GM21717 (cell line): ENCODE data around the gene KDM1B.

ENCODE experiments used
- ATAC-seq: cut with Tn5 transposase; IDR thresholded peaks from one replicate; pipeline ENCODE4 v1.9.1; 2021; ENCODE audit warnings: mild to moderate bottlenecking, moderate library complexity; ENCODE audit not compliant: unreplicated experiment

The KDM1B gene, protein sequence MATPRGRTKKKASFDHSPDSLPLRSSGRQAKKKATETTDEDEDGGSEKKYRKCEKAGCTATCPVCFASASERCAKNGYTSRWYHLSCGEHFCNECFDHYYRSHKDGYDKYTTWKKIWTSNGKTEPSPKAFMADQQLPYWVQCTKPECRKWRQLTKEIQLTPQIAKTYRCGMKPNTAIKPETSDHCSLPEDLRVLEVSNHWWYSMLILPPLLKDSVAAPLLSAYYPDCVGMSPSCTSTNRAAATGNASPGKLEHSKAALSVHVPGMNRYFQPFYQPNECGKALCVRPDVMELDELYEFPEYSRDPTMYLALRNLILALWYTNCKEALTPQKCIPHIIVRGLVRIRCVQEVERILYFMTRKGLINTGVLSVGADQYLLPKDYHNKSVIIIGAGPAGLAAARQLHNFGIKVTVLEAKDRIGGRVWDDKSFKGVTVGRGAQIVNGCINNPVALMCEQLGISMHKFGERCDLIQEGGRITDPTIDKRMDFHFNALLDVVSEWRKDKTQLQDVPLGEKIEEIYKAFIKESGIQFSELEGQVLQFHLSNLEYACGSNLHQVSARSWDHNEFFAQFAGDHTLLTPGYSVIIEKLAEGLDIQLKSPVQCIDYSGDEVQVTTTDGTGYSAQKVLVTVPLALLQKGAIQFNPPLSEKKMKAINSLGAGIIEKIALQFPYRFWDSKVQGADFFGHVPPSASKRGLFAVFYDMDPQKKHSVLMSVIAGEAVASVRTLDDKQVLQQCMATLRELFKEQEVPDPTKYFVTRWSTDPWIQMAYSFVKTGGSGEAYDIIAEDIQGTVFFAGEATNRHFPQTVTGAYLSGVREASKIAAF

DNA sequence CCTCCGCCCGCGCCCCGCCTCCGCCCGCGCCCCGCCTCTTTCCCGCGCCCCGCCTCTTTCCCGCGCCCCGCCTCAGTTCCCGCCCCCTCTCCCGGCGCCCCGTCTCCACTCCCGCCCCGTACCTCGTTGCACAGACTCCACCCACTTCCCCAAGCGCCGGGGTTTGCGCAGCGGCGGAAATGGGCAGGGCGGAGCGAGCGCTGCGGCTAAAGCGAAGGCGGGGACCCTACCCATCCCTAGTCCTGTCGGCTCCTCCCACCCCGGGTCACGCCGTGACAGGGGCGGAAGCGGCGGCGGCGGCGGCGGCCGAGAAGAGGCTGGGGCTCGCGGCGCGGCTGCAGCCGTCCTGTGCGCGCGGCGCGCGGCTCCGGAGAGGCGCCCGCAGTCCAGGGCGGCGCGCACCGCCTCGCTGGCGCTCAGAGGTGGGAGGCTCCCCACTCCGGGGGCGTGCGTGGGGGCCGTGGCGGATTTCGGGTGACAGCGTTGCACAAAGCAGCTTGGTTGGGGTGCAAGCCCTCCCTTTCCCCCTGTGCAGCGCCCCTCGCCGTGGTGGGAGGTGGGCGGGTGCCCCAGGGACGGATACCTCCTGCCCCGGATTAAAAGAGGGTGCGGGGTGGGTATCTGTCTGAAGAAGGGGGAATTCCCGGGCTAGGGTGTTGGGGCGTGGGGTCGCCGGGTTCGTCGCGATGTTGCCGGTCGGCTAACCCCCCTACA is at the start of gene KDM1B:
KDM1B (plus strand) TSS at position 273 of the 714 bp plus-strand sequence. CDS start 4,474 bp downstream, outside the sequence.
- peak; percentile 87 for ATAC-seq

DNA sequence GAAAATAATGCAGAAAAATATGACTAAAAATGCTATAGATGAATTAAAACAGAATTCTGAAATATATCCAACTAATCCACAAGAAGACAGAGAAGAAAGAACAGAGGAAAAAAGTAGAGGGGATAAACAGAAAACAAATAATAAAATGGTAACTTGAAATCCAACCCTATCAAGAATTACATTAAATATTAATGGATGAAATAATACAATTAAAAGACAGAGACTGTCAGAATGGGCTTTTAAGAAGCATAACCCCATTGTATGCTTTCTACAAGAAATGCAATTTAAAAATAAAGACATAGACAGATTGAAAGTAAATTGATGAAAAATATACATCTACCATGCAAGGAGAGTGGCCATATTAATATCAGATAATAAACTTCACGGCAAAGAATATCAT is 48.2 kb upstream of the KDM1B start:
- ATAC-seq, result no peak

- ATAC-seq, result no peak
Measured at GRCh38 chr6:18110162-18110561, 45.1 kb upstream of the KDM1B start.

DNA sequence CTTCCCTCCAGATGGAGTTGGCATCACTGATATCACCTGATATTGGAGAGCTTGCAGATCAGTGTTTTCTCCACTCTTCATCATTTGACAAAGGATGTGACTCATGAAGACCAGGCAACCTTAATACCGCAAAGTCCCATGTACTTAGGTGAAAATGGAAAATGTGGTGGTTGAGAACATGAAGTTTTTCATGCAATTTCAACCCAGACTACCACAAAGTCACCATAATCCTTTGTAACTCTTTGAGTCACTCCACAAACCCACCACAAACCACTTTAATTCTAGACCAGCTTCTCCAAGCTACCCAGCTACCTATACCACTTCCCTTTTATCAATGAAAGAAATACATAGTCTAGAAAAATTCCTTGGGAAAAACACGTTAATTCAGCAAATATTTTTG is 39.9 kb upstream of the KDM1B start:
- no peak for ATAC-seq

DNA sequence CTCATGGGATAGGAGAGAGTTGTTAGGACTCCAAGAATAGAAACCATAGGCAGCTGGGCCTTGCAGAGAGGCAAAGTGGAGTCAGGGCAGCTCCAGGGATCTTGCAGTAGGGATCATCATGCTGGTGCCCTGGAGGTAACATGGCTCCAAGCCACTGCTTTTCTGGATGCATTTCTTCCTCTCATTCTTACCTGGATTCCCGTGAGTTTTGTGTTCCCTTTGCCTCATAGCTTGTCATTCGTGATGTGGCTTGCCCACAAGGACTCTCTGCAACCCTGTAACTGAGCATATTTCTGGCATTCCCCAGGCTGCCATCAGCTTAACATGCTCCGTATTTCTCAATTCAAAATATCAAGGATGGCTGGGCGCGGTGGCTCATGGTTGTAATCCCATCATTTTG is 38.1 kb upstream of the KDM1B start:
- no peak for ATAC-seq

GRCh38 chr6:18118330-18118729 is 36.9 kb upstream of the KDM1B start:
- no peak for ATAC-seq

DNA sequence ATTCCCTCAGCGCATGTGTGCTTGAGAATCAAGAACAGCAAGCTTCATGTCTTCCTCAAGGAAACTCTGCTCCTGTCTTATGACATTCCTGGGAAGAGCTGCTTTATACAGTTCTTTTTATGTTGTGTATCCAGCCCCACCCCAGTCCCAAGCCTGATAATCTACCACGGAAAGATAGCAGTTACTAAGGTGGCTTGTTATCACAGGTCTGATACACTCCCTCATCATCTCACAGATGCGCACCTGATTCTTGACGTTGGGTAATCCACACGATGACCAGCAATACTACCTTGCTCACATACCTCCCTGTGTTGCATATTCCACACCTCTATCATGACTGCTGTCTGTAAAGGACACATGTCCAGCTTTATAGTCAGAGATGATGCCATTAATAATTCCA is 36.0 kb upstream of the KDM1B start:
- no peak for ATAC-seq

- no peak for ATAC-seq
Measured at GRCh38 chr6:18121580-18122127, 33.6 kb upstream of the KDM1B start.

GRCh38 chr6:18122128-18123093 is 32.8 kb upstream of the KDM1B start, which contains the start of gene NHLRC1:
NHLRC1 (minus strand) TSS chr6:18122677; CDS start chr6:18122606, 71 bp downstream.
- ATAC-seq, result peak; percentile 97

DNA sequence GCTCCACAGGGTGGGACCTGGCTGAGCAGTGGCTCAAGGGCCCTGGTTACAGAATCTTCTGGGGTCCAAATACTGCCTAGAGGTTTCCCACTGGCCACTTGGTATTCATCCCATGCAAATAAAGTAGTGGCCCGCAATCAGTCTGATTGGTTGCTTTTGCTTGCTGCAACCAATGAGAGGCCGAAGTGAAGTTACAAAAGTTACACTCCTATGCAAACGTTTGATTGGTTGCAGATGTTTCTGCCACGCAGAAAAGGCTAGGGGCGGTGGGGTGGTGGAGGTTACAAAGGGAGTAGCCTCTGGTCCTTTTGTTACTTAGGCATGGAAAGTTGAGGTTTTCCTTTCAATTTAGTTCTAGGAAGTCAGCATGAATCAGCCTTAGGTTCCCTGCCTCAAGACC is 29.1 kb upstream of the KDM1B start:
- ATAC-seq, result no peak

- ATAC-seq, result no peak
Measured at GRCh38 chr6:18132346-18132745, 22.9 kb upstream of the KDM1B start.

GRCh38 chr6:18135171-18135570 is 20.1 kb upstream of the KDM1B start:
- no peak for ATAC-seq

DNA sequence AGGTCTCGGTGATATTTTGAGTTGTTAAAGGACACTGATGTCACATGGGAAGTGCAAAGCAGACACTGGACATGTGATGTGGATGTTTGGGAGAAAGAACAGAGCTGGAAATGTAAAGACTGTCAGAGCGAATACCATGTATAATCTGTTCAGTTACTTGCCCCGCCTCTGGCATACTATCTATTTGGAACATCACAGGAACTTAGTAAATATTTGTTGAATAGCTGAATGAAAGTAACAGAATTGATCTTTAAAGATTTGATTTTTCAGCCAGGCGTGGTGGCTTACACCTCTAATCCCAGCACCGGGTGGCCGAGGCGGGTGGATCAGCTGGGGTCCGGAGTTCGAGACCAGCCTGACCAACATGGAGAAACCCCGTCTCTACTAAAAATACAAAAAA is 19.0 kb upstream of the KDM1B start:
- ATAC-seq, result no peak

- no peak for ATAC-seq
Measured at GRCh38 chr6:18138906-18139305, 16.3 kb upstream of the KDM1B start.

GRCh38 chr6:18139935-18140621 is 15.1 kb upstream of the KDM1B start:
- ATAC-seq, result no peak

GRCh38 chr6:18141805-18142590 is 13.2 kb upstream of the KDM1B start:
- ATAC-seq, result no peak

DNA sequence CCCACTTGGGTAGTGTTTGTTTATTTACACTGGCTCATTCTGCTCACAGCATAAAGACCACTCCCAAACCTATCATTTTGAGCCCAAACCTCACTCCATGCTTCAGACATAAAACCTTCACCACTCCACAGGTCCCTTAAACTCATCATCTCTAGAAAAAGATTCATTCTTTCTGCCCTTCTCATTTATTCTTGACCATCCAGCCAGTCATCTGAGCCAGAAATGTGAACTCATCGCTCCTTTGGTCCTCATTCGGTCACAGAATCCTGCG is 12.7 kb upstream of the KDM1B start:
- ATAC-seq, result no peak

GRCh38 chr6:18147160-18147559 is 8.1 kb upstream of the KDM1B start:
- ATAC-seq, result no peak

- ATAC-seq, result no peak
Measured at GRCh38 chr6:18147616-18148015, 7.6 kb upstream of the KDM1B start.
